K562 (cell line): Measurements from ENCODE around the gene PIGM. TPM values are rescaled to one million over a fixed set of nuclear protein-coding genes. Genes with fewer than 3 reads are reported as not detected.
A peak's percentile ranks its signal among the peaks of the same experiment; 100 is the strongest.

Source experiments
- ATF3 ChIP-seq, 2 experiments: fragments of 450-650 bp in 1 of 2; sonication (generic) in 1 of 2; formaldehyde crosslinking in 1 of 2; IDR thresholded peaks in 1 of 2; conservative IDR thresholded peaks in 1 of 2; 2 replicates each; pipeline versions ENCODE4 v1.6.1 to v1.8.1; 2016 to 2023; ENCODE audit warnings: mild to moderate bottlenecking in 2 of 2, moderate library complexity in 2 of 2, inconsistent platforms in 1 of 2, missing genetic modification reagents in 1 of 2
- BDP1 ChIP-seq: IDR thresholded peaks from 3 replicates; pipeline ENCODE4 v1.6.1; 2011; ENCODE audit not compliant: insufficient read length, insufficient read depth
- CBX5 ChIP-seq: IDR thresholded peaks from 2 replicates; pipeline ENCODE4 v1.6.1; 2014; ENCODE audit warnings: low read depth, borderline replicate concordance
- CHCHD3 ChIP-seq: fragments of 250-450 bp; sonication (Bioruptor Pico); IDR thresholded peaks from 2 replicates; pipeline ENCODE4 v2.1.2; 2022; ENCODE audit warnings: mild to moderate bottlenecking
- CSDE1 ChIP-seq, 2 experiments: fragments of 450-650 bp; IDR thresholded peaks; 2 replicates each; pipeline ENCODE4 v1.6.1; 2016; ENCODE audit warnings: mild to moderate bottlenecking in 1 of 2
- FOXA3 ChIP-seq, 2 experiments: fragments of 450-650 bp in 1 of 2; sonication (generic) in 1 of 2; formaldehyde crosslinking; IDR thresholded peaks in 1 of 2; conservative IDR thresholded peaks in 1 of 2; 2 replicates each; pipeline versions ENCODE4 v1.4.0 to v1.8.0; 2020 to 2022; ENCODE audit warnings: mild to moderate bottlenecking in 2 of 2, missing genetic modification reagents in 1 of 2
- HMG20A ChIP-seq: fragments of 450-650 bp; formaldehyde crosslinking; conservative IDR thresholded peaks from 2 replicates; pipeline ENCODE4 v1.4.0; 2020; ENCODE audit warnings: mild to moderate bottlenecking, mixed read lengths
- ILF3 ChIP-seq: fragments of 450-650 bp; IDR thresholded peaks from 2 replicates; pipeline ENCODE4 v1.6.1; 2018; ENCODE audit warnings: antibody characterized with exemption, mild to moderate bottlenecking, moderate library complexity, borderline replicate concordance
- KHSRP ChIP-seq: fragments of 450-650 bp; IDR thresholded peaks from 2 replicates; pipeline ENCODE4 v1.6.1; 2017
- MTA1 ChIP-seq: fragments of 450-650 bp; IDR thresholded peaks from 2 replicates; pipeline ENCODE4 v1.6.1; 2017; ENCODE audit warnings: borderline replicate concordance
- RBM22 ChIP-seq: fragments of 200-400 bp; formaldehyde crosslinking; IDR thresholded peaks from 2 replicates; pipeline ENCODE4 v1.6.1; 2018; ENCODE audit warnings: low read length, low read depth; ENCODE audit not compliant: poor library complexity, severe bottlenecking
- STAT5B ChIP-seq: fragments of 250-450 bp; sonication (Bioruptor Pico); IDR thresholded peaks from 2 replicates; pipeline ENCODE4 v1.8.0; 2021; ENCODE audit warnings: mild to moderate bottlenecking, inconsistent platforms
- TAF15 ChIP-seq: fragments of 200-400 bp; formaldehyde crosslinking; IDR thresholded peaks from 2 replicates; pipeline ENCODE4 v1.6.1; 2017; ENCODE audit warnings: mild to moderate bottlenecking, low read depth, low read length, moderate library complexity
- TCF7 ChIP-seq: sonication (generic); IDR thresholded peaks from 2 replicates; pipeline ENCODE4 v1.6.1; 2016; ENCODE audit warnings: antibody characterized with exemption, borderline replicate concordance
- TFAM ChIP-seq: fragments of 250-450 bp; sonication (Bioruptor Pico); conservative IDR thresholded peaks from 2 replicates; pipeline ENCODE4 v1.5.0; 2021; ENCODE audit warnings: mild to moderate bottlenecking, moderate library complexity
- TFE3 ChIP-seq: fragments of 450-650 bp; formaldehyde crosslinking; IDR thresholded peaks from 2 replicates; pipeline ENCODE4 v1.4.0; 2020; ENCODE audit warnings: mild to moderate bottlenecking, mixed read lengths
- ZBED1 ChIP-seq: IDR thresholded peaks from 2 replicates; pipeline ENCODE4 v1.6.1; 2014
- ZHX1 ChIP-seq: fragments of 150-350 bp; conservative IDR thresholded peaks from 2 replicates; pipeline ENCODE4 v1.6.1; 2014; ENCODE audit warnings: low read length
- ZNF197 ChIP-seq: fragments of 200-800 bp; sonication (Bioruptor generic); IDR thresholded peaks from 2 replicates; pipeline ENCODE4 v1.6.1; 2016; ENCODE audit warnings: low read depth, missing genetic modification characterization, missing compliant biosample characterization
- ZNF274 ChIP-seq: IDR thresholded peaks from 2 replicates; pipeline ENCODE4 v1.6.1; 2011; ENCODE audit warnings: low read depth, mild to moderate bottlenecking, low read length, moderate library complexity, borderline replicate concordance
- ZNF639 ChIP-seq, 2 experiments: fragments of 200-800 bp in 1 of 2; sonication (Bioruptor generic) in 1 of 2; sonication (generic) in 1 of 2; formaldehyde crosslinking in 1 of 2; IDR thresholded peaks in 1 of 2; conservative IDR thresholded peaks in 1 of 2; 2 replicates each; pipeline versions ENCODE4 v1.5.0 to v1.6.1; 2016 to 2020; ENCODE audit warnings: missing compliant biosample characterization in 1 of 2, missing genetic modification characterization in 1 of 2, missing genetic modification reagents in 1 of 2
- polyA plus RNA-seq, 8 experiments: library from polyadenylated mRNA; depleted of rRNA in 4 of 8; stranded (reverse) in 5 of 8; unstranded in 3 of 8; fragments of >200 nt; fragmentation: Nextera tagmentation in 2 of 8; fragmentation: Illumina TruSeq in 1 of 8; extraction: Ambion mirVana in 2 of 8; extraction: Trizol in 1 of 8; gene quantifications; 2 replicates each; pipeline versions ENCODE4 v1.2.1 to v1.2.3, GENCODE V29; 2011 to 2014; ENCODE audit warnings: inconsistent platforms in 1 of 8, missing spikeins in 1 of 8
- total RNA-seq, 7 experiments: library from RNA; depleted of rRNA in 6 of 7; stranded (reverse); fragments of >200 nt in 6 of 7; fragmentation: Illumina TruSeq in 2 of 7; extraction: Trizol in 2 of 7; gene quantifications; 2 replicates each; pipeline versions ENCODE4 v1.2.1 to v1.2.3, GENCODE V29; 2011 to 2021; ENCODE audit warnings: low replicate concordance in 1 of 7

PIGM gene
- total and polyA plus RNA-seq, 9 of the 15 experiments (the other 6 are each of a cell fraction or from before 2014, with no cell fraction given), result 2.6 to 6.7 (median 4.3) TPM

- TF ChIP-seq MTA1 (no peak), TFE3 (CRISPR knock-in tag) (no peak), ILF3 (no peak), ZNF274 (no peak), FOXA3 (CRISPR knock-in tag; conservative IDR thresholded peaks at IDR 0.05 in 1 of 2, IDR thresholded peaks at IDR 0.05 in 1 of 2) (0 out of 4 replicates have a peak, but pooled peaks of 1 of the 2 experiments have one; percentile 43), CHCHD3 (no peak), STAT5B (CRISPR knock-in tag) (no peak), CBX5 (no peak), TFAM (CRISPR knock-in tag) (no peak), ZHX1 (no peak), ZNF197 (CRISPR knock-in tag) (no peak), TAF15 (no peak), ATF3 (IDR thresholded peaks at IDR 0.05) (no peak), ATF3 (CRISPR knock-in tag; conservative IDR thresholded peaks at IDR 0.05) (no peak), ZBED1 (no peak), ZNF639 (CRISPR knock-in tag; conservative IDR thresholded peaks at IDR 0.05 in 1 of 2, IDR thresholded peaks at IDR 0.05 in 1 of 2) (peak in 1 of 2 experiments; percentile 41; a peak in 1 of 4 replicates), TCF7 (no peak), KHSRP (no peak), CSDE1 (IDR thresholded peaks at IDR 0.05) (no peak), RBM22 (no peak), HMG20A (CRISPR knock-in tag) (no peak), BDP1 (no peak)
These were observed at the start of gene PIGM (continued) for GRCh38 chr1:160031365-160032164.
